HL-60 (cell line): ENCODE results near the gene FOXO3.

Source experiments
- DNase-seq, 2 experiments: peaks; one replicate each; pipeline ENCODE4 v3.0.0-alpha.2; 2010 to 2020; ENCODE audit warnings: low read depth in 1 of 2, low spot score in 1 of 2
- H3K27ac ChIP-seq: fragments of 250-450 bp; sonication (Bioruptor Pico); replicated peaks from 2 replicates; pipeline ENCODE4 v1.5.1; 2020; ENCODE audit warnings: mild to moderate bottlenecking, moderate library complexity
- H3K27me3 ChIP-seq: fragments of 250-450 bp; sonication (Bioruptor Pico); 2 replicates; pipeline ENCODE4 v1.5.1; 2021; ENCODE audit warnings: mild to moderate bottlenecking, moderate library complexity; ENCODE audit not compliant: insufficient read depth, poor library complexity, severe bottlenecking
- H3K4me3 ChIP-seq: replicated peaks from 2 replicates; pipeline ENCODE4 v1.5.1; 2011; ENCODE audit warnings: mild to moderate bottlenecking, control low read depth, low read length; ENCODE audit not compliant: insufficient read depth
- CTCF ChIP-seq: IDR thresholded peaks from one replicate; pipeline ENCODE4 v1.5.1; 2011; ENCODE audit warnings: low read length, control low read depth, inconsistent platforms; ENCODE audit not compliant: insufficient read depth
- GABPA ChIP-seq: IDR thresholded peaks from 2 replicates; pipeline ENCODE4 v1.6.1; 2012; ENCODE audit warnings: low read depth
- POLR2AphosphoS5 ChIP-seq: IDR thresholded peaks from 2 replicates; pipeline ENCODE4 v1.6.1; 2012; ENCODE audit warnings: low read depth
- REST ChIP-seq: IDR thresholded peaks from 2 replicates; pipeline ENCODE4 v1.6.1; 2012; ENCODE audit warnings: low read depth; ENCODE audit not compliant: insufficient replicate concordance
- SPI1 ChIP-seq: IDR thresholded peaks from 2 replicates; pipeline ENCODE4 v1.6.1; 2012; ENCODE audit warnings: low read depth, mild to moderate bottlenecking, borderline replicate concordance

The FOXO3 gene

GRCh38 chr6:108566406-108566805 lies 5.7 kb downstream of the FOXO3 start:
- TF ChIP-seq SPI1 (no peak), POLR2AphosphoS5 (no peak), CTCF (no peak), REST (no peak), GABPA (no peak)
- no peak for DNase-seq
- no peak overlapping the region for H3K4me3 ChIP-seq
- no peaks in the 10 kb centered on the region for H3K27me3 ChIP-seq
- peak overlapping the region; percentile 32 for H3K27ac ChIP-seq

GRCh38 chr6:108568101-108568500 lies 7.4 kb downstream of the FOXO3 start:
- TF ChIP-seq REST: no peak
- no peak for TF ChIP-seq SPI1
- no peak for TF ChIP-seq CTCF
- TF ChIP-seq GABPA: no peak
- no peak for TF ChIP-seq POLR2AphosphoS5
- Histone ChIP-seq H3K27ac (no peak overlapping the region), H3K27me3 (no peaks in the 10 kb centered on the region), H3K4me3 (no peak overlapping the region)
- no peak for DNase-seq

GRCh38 chr6:108568551-108569305 lies 8.0 kb downstream of the FOXO3 start:
- no peaks in the 10 kb centered on the region for H3K27me3 ChIP-seq
- H3K27ac ChIP-seq: no peak overlapping the region
- H3K4me3 ChIP-seq: no peak overlapping the region
- TF ChIP-seq POLR2AphosphoS5: no peak
- TF ChIP-seq GABPA: no peak
- no peak for TF ChIP-seq SPI1
- TF ChIP-seq CTCF: no peak
- no peak for TF ChIP-seq REST
- DNase-seq: no peak
